ENCODE measurements around the gene MRPL41. TPM values are rescaled to one million over a fixed set of nuclear protein-coding genes. Genes with fewer than 3 reads are reported as not detected.
A peak's percentile ranks its signal among the peaks of the same experiment; 100 is the strongest.
"Not testable (repeated sequence)": the region's sequence is repeated elsewhere in the genome, so short reads cannot be mapped to it uniquely, and the experiment has no call there.

Gene MRPL41
- total RNA-seq, 1 experiment from 2014 or later, result 46.9 TPM

DNA sequence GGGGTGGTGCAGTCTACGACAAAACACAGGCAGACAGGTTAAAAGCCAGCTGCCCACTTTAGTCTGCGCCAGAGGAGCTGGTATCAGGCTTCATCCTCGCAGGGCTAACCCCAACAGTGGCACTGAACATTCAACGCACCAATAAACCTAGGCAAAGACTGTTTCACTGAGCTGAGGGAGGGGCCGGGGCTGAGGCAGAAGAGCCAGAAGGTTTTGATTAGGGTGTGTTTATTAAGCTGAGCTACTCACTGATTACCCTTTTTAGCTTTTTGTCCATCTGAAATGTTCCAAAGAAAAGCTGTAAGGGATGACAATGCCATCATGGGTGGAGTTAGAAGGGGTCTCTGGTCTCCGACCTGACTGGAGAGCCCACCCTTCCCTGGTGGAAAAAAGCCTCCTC is 37.2 kb downstream of the MRPL41 start:
- Histone ChIP-seq H3K9ac (ENCODE audit: low read length) (peak overlapping the region; percentile 98), H3K4me1 (ENCODE audit: low read length) (peaks cover 16% of the 10 kb centered on the region), H3K36me3 (ENCODE audit: insufficient read depth, low read length) (peaks cover 24% of the 10 kb centered on the region; the same call in 1 of the 2 replicates), H3K79me2 (ENCODE audit: low read length) (peaks cover 33% of the 10 kb centered on the region), H3K9me2 (replicated peaks; ENCODE audit: insufficient read depth, low read length) (no peaks in the 10 kb centered on the region), H3K27ac (ENCODE audit: low read length) (no peak overlapping the region), H3K4me2 (ENCODE audit: low read depth, low read length, poor library complexity, severe bottlenecking) (peak overlapping the region; percentile 93), H3K4me3 (ENCODE audit: low read length) (peak overlapping the region; percentile 97), H2AFZ (ENCODE audit: low read length) (no peak overlapping the region), H3K27me3 (ENCODE audit: low read length) (no peaks in the 10 kb centered on the region), H3K9me3 (ENCODE audit: low read length) (no peaks in the 10 kb centered on the region), H4K20me1 (ENCODE audit: insufficient read depth, low read depth, low read length) (peaks cover 20% of the 10 kb centered on the region)
- no peak for DNase-seq

DNA sequence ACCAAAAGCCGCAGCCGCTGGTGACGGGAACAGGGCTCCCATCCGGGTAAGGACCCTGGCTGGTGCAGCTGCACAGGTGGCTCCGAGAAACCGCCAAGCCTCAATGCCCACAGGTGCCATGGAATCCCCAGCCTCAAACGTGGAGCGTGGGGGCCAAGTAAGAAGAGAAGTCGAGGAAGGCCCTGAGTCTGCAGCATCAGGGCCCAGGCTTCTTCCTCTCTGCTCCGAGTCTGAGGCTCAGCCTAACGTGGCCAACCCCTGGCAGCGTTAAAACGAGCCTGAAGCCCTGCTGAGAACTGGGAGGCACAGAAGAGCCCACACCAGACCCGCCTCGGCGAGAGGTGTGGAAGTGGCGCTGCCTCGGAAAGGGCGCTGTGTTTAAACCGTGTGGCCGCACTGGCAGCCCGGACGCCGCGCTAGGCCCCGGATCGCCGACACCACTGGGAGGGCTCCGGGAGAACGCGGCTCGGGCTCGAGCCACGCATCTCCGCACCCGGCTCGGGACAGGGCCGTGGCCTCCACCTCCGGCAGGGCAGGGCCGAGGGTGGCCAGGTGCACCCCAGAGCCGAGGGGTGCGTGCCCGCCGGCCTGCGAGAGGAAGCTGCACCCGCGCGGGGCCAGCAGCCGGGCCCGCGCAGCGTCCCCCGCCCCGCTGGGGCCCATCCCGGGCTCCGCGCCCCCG is 37.9 kb downstream of the MRPL41 start:
- DNase-seq, result peak; percentile 73

DNA sequence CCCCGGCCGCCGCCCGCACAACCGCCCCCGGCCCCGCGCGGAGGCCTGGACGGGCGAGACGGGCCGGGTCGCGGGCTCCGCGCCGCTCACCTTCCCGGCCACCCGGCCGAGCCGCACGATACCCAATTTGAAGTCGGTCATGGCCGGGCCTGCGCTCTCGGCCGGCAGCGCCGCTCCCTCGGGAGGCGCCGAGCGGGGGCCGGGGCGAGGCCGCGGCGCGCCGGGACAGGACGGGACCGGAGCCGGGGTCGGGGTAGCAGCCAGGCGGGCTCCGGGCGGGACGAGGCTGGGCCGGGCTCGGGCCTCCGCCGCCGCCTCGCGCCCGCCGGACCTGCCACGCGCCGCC is 38.4 kb downstream of the MRPL41 start:
- H3K9ac ChIP-seq (ENCODE audit: low read length), result peak overlapping the region; percentile 98
- H3K27ac ChIP-seq (ENCODE audit: low read length), result no peak overlapping the region
- H3K36me3 ChIP-seq (ENCODE audit: insufficient read depth, low read length), result peaks cover 18% of the 10 kb centered on the region; the same call in 1 of the 2 replicates
- H3K9me3 ChIP-seq (ENCODE audit: low read length), result no peaks in the 10 kb centered on the region
- H3K27me3 ChIP-seq (ENCODE audit: low read length), result no peaks in the 10 kb centered on the region
- peak overlapping the region; percentile 97; the same call in 1 of the 2 replicates for H3K4me3 ChIP-seq (ENCODE audit: low read length)
- peaks cover 12% of the 10 kb centered on the region for H4K20me1 ChIP-seq (ENCODE audit: insufficient read depth, low read depth, low read length)
- no peak overlapping the region for H2AFZ ChIP-seq (ENCODE audit: low read length)
- H3K79me2 ChIP-seq (ENCODE audit: low read length), result peaks cover 32% of the 10 kb centered on the region
- H3K4me2 ChIP-seq (ENCODE audit: low read depth, low read length, poor library complexity, severe bottlenecking), result peak overlapping the region; percentile 93
- DNase-seq, result no peak
- H3K9me2 ChIP-seq (replicated peaks; ENCODE audit: insufficient read depth, low read length), result no peaks in the 10 kb centered on the region
- peaks cover 16% of the 10 kb centered on the region for H3K4me1 ChIP-seq (ENCODE audit: low read length)

More for the DNA sequence above, 37.9 kb downstream of the MRPL41 start:
- peaks cover 16% of the 10 kb centered on the region for H3K4me1 ChIP-seq (ENCODE audit: low read length)
- peak overlapping the region; percentile 98 for H3K9ac ChIP-seq (ENCODE audit: low read length)
- H3K4me3 ChIP-seq (ENCODE audit: low read length), result peak overlapping the region; percentile 97
- H3K27ac ChIP-seq (ENCODE audit: low read length), result peak overlapping the region; percentile 49; the same call in 1 of the 2 replicates
- peaks cover 32% of the 10 kb centered on the region for H3K79me2 ChIP-seq (ENCODE audit: low read length)
- peak overlapping the region; percentile 93 for H3K4me2 ChIP-seq (ENCODE audit: low read depth, low read length, poor library complexity, severe bottlenecking)
- H3K9me3 ChIP-seq (ENCODE audit: low read length), result no peaks in the 10 kb centered on the region
- H3K27me3 ChIP-seq (ENCODE audit: low read length), result no peaks in the 10 kb centered on the region
- H2AFZ ChIP-seq (ENCODE audit: low read length), result no peak overlapping the region
- no peaks in the 10 kb centered on the region for H3K9me2 ChIP-seq (replicated peaks; ENCODE audit: insufficient read depth, low read length)
- peaks cover 19% of the 10 kb centered on the region; the same call in 1 of the 2 replicates for H3K36me3 ChIP-seq (ENCODE audit: insufficient read depth, low read length)
- H4K20me1 ChIP-seq (ENCODE audit: insufficient read depth, low read depth, low read length), result peaks cover 17% of the 10 kb centered on the region

DNA sequence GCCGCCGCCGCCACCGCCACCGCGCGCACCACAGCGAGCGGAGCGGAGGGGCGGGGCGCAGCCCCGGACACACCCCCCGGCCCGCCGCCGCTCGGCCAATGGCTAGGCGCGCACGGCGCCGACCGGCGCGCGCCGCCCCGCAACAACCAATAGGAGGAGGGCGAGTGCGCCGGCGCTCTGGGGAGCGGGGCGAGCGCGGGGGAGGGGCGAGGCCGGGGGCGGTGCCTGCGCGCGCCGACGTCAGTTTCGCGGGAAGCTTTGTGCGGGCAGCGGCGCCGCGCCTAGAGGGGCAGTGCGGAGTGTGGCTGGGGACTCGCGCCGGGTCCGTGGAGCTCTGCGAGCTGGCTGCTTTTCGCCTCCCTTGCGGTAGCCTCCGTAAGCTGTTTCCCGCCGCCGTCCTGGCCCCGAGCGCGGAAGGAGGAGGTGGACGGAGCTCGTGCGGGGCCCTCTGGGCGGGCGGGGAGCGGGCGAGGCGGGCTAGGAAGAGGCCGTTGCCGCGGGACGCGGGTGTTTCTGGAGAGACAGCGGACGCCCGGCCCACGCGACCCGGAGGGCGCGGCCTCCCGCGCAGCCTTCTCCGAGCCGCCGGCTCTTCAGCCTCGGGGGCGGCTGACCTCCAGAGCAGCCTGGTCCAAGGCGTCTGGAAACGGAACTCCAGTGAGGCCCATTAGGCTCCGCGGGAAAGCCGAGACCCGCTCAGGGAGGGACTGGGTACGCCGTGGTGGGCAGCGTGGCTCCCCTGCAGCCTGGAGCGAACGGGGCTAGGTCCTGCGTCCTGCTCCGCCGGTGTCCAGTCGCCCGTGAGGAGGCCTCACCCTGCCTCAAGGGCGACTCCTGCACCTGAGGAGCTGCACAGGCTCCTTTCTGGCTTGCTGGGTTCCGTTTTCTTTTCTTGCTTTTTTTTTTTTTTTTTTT is 39.0 kb downstream of the MRPL41 start, which contains the start of gene ZMYND19:
TSS of gene ZMYND19 (minus strand) at position 44 of the 915 bp plus-strand sequence. CDS start 249 bp downstream, outside the sequence.
- H3K9ac ChIP-seq (ENCODE audit: low read length), result peak within 1 kb of the TSS; percentile 98
- H3K9me2 ChIP-seq (replicated peaks; ENCODE audit: insufficient read depth, low read length), result no peaks in the 10 kb centered on the region
- H2AFZ ChIP-seq (ENCODE audit: low read length), result peak within 1 kb of the TSS; percentile 86; the same call in 1 of the 2 replicates
- no peaks in the 10 kb centered on the region for H3K9me3 ChIP-seq (ENCODE audit: low read length)
- peak within 1 kb of the TSS; percentile 95 for H3K4me2 ChIP-seq (ENCODE audit: low read depth, low read length, poor library complexity, severe bottlenecking)
- H4K20me1 ChIP-seq (ENCODE audit: insufficient read depth, low read depth, low read length), result peaks cover 12% of the 10 kb centered on the region
- peak within 1 kb of the TSS; percentile 97 for H3K4me3 ChIP-seq (ENCODE audit: low read length)
- H3K27me3 ChIP-seq (ENCODE audit: low read length), result no peaks in the 10 kb centered on the region
- H3K36me3 ChIP-seq (ENCODE audit: insufficient read depth, low read length), result peaks cover 18% of the 10 kb centered on the region; the same call in 1 of the 2 replicates
- peaks cover 32% of the 10 kb centered on the region for H3K79me2 ChIP-seq (ENCODE audit: low read length)
- peak; percentile 96 for DNase-seq
- H3K27ac ChIP-seq (ENCODE audit: low read length), result peak within 1 kb of the TSS; percentile 49; the same call in 1 of the 2 replicates
- H3K4me1 ChIP-seq (ENCODE audit: low read length), result peaks cover 16% of the 10 kb centered on the region

DNA sequence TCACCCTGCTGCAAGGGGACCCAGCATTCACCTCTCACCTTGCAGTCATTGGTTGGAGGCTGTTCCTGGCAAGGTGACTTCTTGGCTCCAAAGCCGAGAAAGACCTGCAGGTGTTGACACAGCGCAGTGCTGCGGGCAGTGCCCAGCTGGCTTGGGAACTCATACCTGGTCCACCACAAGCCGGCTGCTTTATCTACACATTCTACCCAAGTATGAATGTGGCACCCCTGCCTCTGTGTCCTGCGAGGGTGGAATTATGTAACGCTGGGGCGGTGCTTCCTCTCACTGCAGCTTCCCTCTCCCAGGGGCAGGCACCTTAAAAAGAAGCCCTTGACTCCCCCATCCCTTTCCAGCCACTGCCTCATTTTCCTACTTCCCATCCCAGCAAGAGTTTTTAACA is 41.1 kb downstream of the MRPL41 start:
- H3K9ac ChIP-seq (ENCODE audit: low read length), result no peak overlapping the region
- H3K4me3 ChIP-seq (ENCODE audit: low read length), result no peak overlapping the region
- no peak overlapping the region for H2AFZ ChIP-seq (ENCODE audit: low read length)
- DNase-seq, result no peak
- peaks cover 12% of the 10 kb centered on the region for H4K20me1 ChIP-seq (ENCODE audit: insufficient read depth, low read depth, low read length)
- H3K27ac ChIP-seq (ENCODE audit: low read length), result no peak overlapping the region
- H3K79me2 ChIP-seq (ENCODE audit: low read length), result peaks cover 21% of the 10 kb centered on the region
- no peaks in the 10 kb centered on the region for H3K9me2 ChIP-seq (replicated peaks; ENCODE audit: insufficient read depth, low read length)
- peaks cover 16% of the 10 kb centered on the region for H3K4me1 ChIP-seq (ENCODE audit: low read length)
- no peak overlapping the region for H3K4me2 ChIP-seq (ENCODE audit: low read depth, low read length, poor library complexity, severe bottlenecking)
- H3K27me3 ChIP-seq (ENCODE audit: low read length), result no peaks in the 10 kb centered on the region
- H3K36me3 ChIP-seq (ENCODE audit: insufficient read depth, low read length), result peaks cover 12% of the 10 kb centered on the region; the same call in 1 of the 2 replicates
- H3K9me3 ChIP-seq (ENCODE audit: low read length), result no peaks in the 10 kb centered on the region

DNA sequence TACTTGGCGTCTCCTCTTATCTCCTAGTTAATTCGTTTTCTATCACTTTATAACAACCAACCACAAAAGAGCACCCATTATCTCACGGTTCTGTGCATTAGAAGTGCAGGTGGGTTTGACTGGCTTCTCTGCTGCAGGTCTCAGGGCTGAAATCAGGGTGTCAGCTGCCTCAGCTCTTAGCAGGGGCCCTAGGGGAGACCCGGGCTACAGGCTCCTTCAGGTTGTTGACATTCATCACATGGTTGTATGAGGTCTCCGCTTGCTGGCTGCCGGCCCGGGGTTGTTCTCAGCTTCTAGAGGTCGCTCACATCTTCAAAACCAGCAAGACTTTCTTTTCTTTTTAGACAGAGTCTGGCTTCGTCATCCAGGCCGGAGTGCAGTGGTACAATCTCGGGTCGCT is 41.5 kb downstream of the MRPL41 start:
- Histone ChIP-seq H4K20me1 (ENCODE audit: insufficient read depth, low read depth, low read length) (peaks cover 12% of the 10 kb centered on the region), H3K27me3 (ENCODE audit: low read length) (no peaks in the 10 kb centered on the region), H3K9ac (ENCODE audit: low read length) (no peak overlapping the region)

DNA sequence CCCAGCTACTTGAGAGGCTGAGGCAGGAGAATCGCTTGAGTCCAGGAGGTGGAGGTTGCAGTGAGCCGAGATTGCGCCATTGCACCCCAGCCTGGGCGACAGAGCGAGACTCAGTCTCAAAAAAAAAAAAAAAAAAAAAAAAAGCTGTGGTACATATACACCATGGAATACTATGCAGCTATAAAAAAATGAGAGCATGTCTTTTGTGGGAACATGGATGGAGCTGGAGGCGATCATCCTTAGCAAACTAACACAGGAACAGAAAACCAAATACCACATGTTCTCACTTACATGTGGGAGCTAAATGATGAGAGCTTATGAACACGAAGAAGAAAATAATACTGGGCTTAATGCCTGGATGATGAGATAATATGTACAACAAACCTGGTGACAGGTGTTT is 44.9 kb downstream of the MRPL41 start:
- not testable (repeated sequence) for DNase-seq; H2AFZ ChIP-seq (ENCODE audit: low read length)

More for the DNA sequence above, 41.5 kb downstream of the MRPL41 start:
- no peak overlapping the region for H3K4me2 ChIP-seq (ENCODE audit: low read depth, low read length, poor library complexity, severe bottlenecking)
- no peaks in the 10 kb centered on the region for H3K9me2 ChIP-seq (replicated peaks; ENCODE audit: insufficient read depth, low read length)
- peaks cover 16% of the 10 kb centered on the region for H3K4me1 ChIP-seq (ENCODE audit: low read length)
- no peak for DNase-seq
- H3K9me3 ChIP-seq (ENCODE audit: low read length), result no peaks in the 10 kb centered on the region
- H3K79me2 ChIP-seq (ENCODE audit: low read length), result peaks cover 17% of the 10 kb centered on the region
- H2AFZ ChIP-seq (ENCODE audit: low read length), result no peak overlapping the region
- no peak overlapping the region for H3K27ac ChIP-seq (ENCODE audit: low read length)
- no peak overlapping the region for H3K4me3 ChIP-seq (ENCODE audit: low read length)
- peaks cover 8% of the 10 kb centered on the region; the same call in 1 of the 2 replicates for H3K36me3 ChIP-seq (ENCODE audit: insufficient read depth, low read length)

DNA sequence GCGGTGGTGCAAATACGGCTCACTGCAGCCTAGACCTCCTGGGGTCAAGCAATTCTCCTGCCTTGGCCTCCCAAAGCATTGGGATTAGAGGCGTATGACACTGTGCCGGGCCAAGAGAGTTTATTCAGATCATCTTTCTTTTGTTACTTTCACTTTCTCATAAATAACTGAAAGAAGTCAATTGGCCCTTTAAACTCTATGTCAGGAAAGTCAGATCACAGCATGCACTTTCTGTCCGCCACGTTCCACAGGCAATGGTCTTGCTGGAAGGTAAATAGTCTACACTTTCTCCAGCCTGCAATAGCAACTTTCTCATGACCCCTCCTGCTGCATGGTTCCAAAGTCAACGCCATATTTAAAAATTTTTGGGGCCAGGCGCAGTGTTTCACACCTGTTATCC is 47.3 kb downstream of the MRPL41 start:
- Histone ChIP-seq H3K9me3 (ENCODE audit: low read length) (no peaks in the 10 kb centered on the region), H2AFZ (ENCODE audit: low read length) (no peak overlapping the region), H3K4me2 (ENCODE audit: low read depth, low read length, poor library complexity, severe bottlenecking) (no peak overlapping the region), H3K79me2 (ENCODE audit: low read length) (no peaks in the 10 kb centered on the region), H4K20me1 (ENCODE audit: insufficient read depth, low read depth, low read length) (no peaks in the 10 kb centered on the region), H3K36me3 (ENCODE audit: insufficient read depth, low read length) (no peaks in the 10 kb centered on the region), H3K27ac (ENCODE audit: low read length) (no peak overlapping the region), H3K4me3 (ENCODE audit: low read length) (no peak overlapping the region), H3K27me3 (ENCODE audit: low read length) (no peaks in the 10 kb centered on the region), H3K4me1 (ENCODE audit: low read length) (peaks cover 10% of the 10 kb centered on the region), H3K9me2 (replicated peaks; ENCODE audit: insufficient read depth, low read length) (no peaks in the 10 kb centered on the region), H3K9ac (ENCODE audit: low read length) (no peak overlapping the region)
- DNase-seq, result no peak

More for the DNA sequence above, 44.9 kb downstream of the MRPL41 start:
- not testable (repeated sequence) for H3K9me2 ChIP-seq (replicated peaks; ENCODE audit: insufficient read depth, low read length); H3K36me3 ChIP-seq (ENCODE audit: insufficient read depth, low read length); H3K79me2 ChIP-seq (ENCODE audit: low read length); H3K4me2 ChIP-seq (ENCODE audit: low read depth, low read length, poor library complexity, severe bottlenecking); H3K9ac ChIP-seq (ENCODE audit: low read length); H3K4me3 ChIP-seq (ENCODE audit: low read length); H3K27ac ChIP-seq (ENCODE audit: low read length); H3K9me3 ChIP-seq (ENCODE audit: low read length); H3K4me1 ChIP-seq (ENCODE audit: low read length); H3K27me3 ChIP-seq (ENCODE audit: low read length); H4K20me1 ChIP-seq (ENCODE audit: insufficient read depth, low read depth, low read length)
